SJSA1 (cell line): ENCODE data around the gene SULT1A4. TPM values are rescaled to one million over a fixed set of nuclear protein-coding genes. Genes with fewer than 3 reads are reported as not detected.
A peak's percentile ranks its signal among the peaks of the same experiment; 100 is the strongest.
"Not testable (repeated sequence)": the region's sequence is repeated elsewhere in the genome, so short reads cannot be mapped to it uniquely, and the experiment has no call there.

ENCODE experiments used
- DNase-seq, 2 experiments: peaks; one replicate each; pipeline ENCODE4 v3.0.0-alpha.2; 2015 to 2020; ENCODE audit warnings: low spot score in 2 of 2, low read depth in 1 of 2
- H3K27ac ChIP-seq: fragments of 250-450 bp; sonication (Bioruptor Pico); 2 replicates; pipeline ENCODE4 v1.5.1; 2020; ENCODE audit warnings: mild to moderate bottlenecking, moderate library complexity
- H3K27me3 ChIP-seq: fragments of 250-450 bp; sonication (Bioruptor Pico); replicated peaks from 2 replicates; pipeline ENCODE4 v1.5.1; 2020; ENCODE audit warnings: mild to moderate bottlenecking, moderate library complexity
- H3K36me3 ChIP-seq: fragments of 250-450 bp; sonication (Bioruptor Pico); 2 replicates; pipeline ENCODE4 v1.5.1; 2020; ENCODE audit warnings: mild to moderate bottlenecking
- H3K4me1 ChIP-seq: fragments of 250-450 bp; sonication (Bioruptor Pico); replicated peaks from 2 replicates; pipeline ENCODE4 v1.6.1; 2021; ENCODE audit warnings: mild to moderate bottlenecking
- H3K4me3 ChIP-seq: fragments of 250-450 bp; sonication (Bioruptor Pico); 2 replicates; pipeline ENCODE4 v1.5.1; 2020; ENCODE audit warnings: mild to moderate bottlenecking
- H3K9me3 ChIP-seq: fragments of 250-450 bp; sonication (Bioruptor Pico); replicated peaks from 2 replicates; pipeline ENCODE4 v1.5.1; 2020; ENCODE audit warnings: mild to moderate bottlenecking
- total RNA-seq: library from RNA; depleted of rRNA; stranded (reverse); fragments of >200 nt; shearing (Covaris generic); gene quantifications from 2 replicates; pipeline ENCODE4 v1.2.3, GENCODE V29; 2014; rRNA removed

The SULT1A4 gene
- 0.58 and 3.6 TPM in 2 replicates for total RNA-seq

- H3K36me3 ChIP-seq, H3K27ac ChIP-seq, H3K4me1 ChIP-seq, H3K27me3 ChIP-seq, H3K9me3 ChIP-seq, DNase-seq, H3K4me3 ChIP-seq: not testable (repeated sequence)
Observed at GRCh38 chr16:29459706-29460646, at the start of gene SULT1A4. Gene SULT1A4 (plus strand): TSS chr16:29459913. CDS start chr16:29461386, 1,473 bp downstream.

GRCh38 chr16:29423587-29423986, 36.1 kb upstream of the SULT1A4 start:
- not testable (repeated sequence) for H3K9me3 ChIP-seq, H3K27me3 ChIP-seq, H3K36me3 ChIP-seq, DNase-seq, H3K4me3 ChIP-seq, H3K27ac ChIP-seq, H3K4me1 ChIP-seq

- H3K36me3 ChIP-seq, H3K9me3 ChIP-seq, H3K27ac ChIP-seq, H3K27me3 ChIP-seq, H3K4me1 ChIP-seq, DNase-seq, H3K4me3 ChIP-seq: not testable (repeated sequence)
Observed at GRCh38 chr16:29425390-29425789, 34.3 kb upstream of the SULT1A4 start.

DNA sequence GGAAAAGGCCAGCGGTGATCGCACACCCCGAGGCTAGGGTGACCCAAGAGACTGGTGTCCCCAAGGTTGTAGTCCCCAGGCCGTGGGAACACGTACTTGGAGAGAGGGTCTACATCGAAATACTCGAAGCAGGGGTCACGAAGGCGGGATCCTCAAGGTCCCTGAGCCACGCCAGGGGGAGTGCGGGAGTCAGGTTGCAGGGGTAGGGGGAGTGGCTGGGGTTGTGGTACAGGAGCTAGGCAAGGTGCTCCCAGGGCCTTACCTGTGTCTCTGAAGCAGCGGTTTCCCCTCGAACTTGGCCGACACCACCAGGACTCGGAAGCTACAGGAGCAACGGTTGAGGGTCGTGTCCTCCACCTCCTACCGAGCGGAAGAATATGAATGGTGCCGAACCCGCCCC, 6.0 kb upstream of the SULT1A4 start:
- H3K36me3 ChIP-seq, H3K9me3 ChIP-seq, DNase-seq, H3K4me3 ChIP-seq, H3K27ac ChIP-seq, H3K27me3 ChIP-seq, H3K4me1 ChIP-seq: not testable (repeated sequence)

- not testable (repeated sequence) for H3K27ac ChIP-seq, DNase-seq, H3K4me3 ChIP-seq, H3K4me1 ChIP-seq, H3K27me3 ChIP-seq, H3K9me3 ChIP-seq, H3K36me3 ChIP-seq
Observed at GRCh38 chr16:29454269-29454668, 5.4 kb upstream of the SULT1A4 start, which contains the start of the genes BOLA2 and SLX1B. Gene BOLA2 (minus strand): TSS chr16:29454351. CDS start chr16:29454253, 98 bp downstream. Gene SLX1B (plus strand): TSS chr16:29454533.

- not testable (repeated sequence) for H3K27me3 ChIP-seq, H3K27ac ChIP-seq, H3K4me3 ChIP-seq, H3K4me1 ChIP-seq, H3K36me3 ChIP-seq, H3K9me3 ChIP-seq, DNase-seq
Observed at GRCh38 chr16:29454828-29455227, 4.9 kb upstream of the SULT1A4 start.

GRCh38 chr16:29457660-29458059, 2.1 kb upstream of the SULT1A4 start:
- H3K4me1 ChIP-seq, DNase-seq, H3K27ac ChIP-seq, H3K36me3 ChIP-seq, H3K4me3 ChIP-seq, H3K27me3 ChIP-seq, H3K9me3 ChIP-seq: not testable (repeated sequence)

DNA sequence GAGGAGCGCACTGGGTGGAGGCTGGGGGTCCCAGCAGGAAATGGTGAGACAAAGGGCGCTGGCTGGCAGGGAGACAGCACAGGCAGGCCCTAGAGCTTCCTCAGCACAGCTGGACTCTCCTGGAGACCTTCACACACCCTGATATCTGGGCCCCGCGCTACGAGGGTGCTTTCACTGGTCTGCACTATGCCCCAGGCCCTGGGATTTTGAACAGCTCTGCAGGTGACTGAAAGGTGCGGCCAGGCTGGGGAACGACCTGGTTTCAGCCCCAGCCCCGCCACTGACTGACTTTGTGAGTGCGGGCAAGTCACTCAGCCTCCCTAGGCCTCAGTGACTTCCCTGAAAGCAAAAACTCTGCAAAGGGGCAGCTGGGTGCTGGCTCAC, 926 bp downstream of the SULT1A4 start:
- H3K9me3 ChIP-seq, H3K36me3 ChIP-seq, H3K27me3 ChIP-seq, H3K27ac ChIP-seq, H3K4me3 ChIP-seq, H3K4me1 ChIP-seq, DNase-seq: not testable (repeated sequence)

- H3K27ac ChIP-seq, DNase-seq: not testable (repeated sequence)
Observed at GRCh38 chr16:29465985-29466824, 6.5 kb downstream of the SULT1A4 start.

DNA sequence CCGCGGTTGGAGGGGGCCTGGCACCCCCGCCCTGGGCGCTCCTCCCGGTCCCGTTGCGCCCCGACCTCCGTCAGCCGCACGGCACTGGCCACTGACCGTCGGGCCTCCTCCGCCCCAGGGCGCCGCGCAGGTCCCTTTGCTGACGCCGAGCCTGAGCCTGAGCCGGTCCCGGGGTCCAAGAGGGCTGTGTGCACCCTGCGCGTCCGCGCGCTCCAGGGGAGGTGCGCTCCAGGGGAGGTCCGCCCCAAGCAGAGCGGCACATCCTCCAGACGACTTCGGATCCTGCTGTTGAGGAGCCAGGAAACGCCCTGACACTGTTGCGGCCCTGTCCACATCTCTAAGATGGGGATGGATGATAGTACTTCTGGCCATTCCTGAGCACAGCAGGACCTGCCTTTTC, 7.2 kb downstream of the SULT1A4 start:
- not testable (repeated sequence) for H3K27ac ChIP-seq, H3K9me3 ChIP-seq, H3K27me3 ChIP-seq, H3K4me3 ChIP-seq, H3K36me3 ChIP-seq, DNase-seq, H3K4me1 ChIP-seq

More at GRCh38 chr16:29465985-29466824, 6.5 kb downstream of the SULT1A4 start:
- H3K4me1 ChIP-seq, H3K4me3 ChIP-seq, H3K9me3 ChIP-seq, H3K36me3 ChIP-seq, H3K27me3 ChIP-seq: not testable (repeated sequence)

DNA sequence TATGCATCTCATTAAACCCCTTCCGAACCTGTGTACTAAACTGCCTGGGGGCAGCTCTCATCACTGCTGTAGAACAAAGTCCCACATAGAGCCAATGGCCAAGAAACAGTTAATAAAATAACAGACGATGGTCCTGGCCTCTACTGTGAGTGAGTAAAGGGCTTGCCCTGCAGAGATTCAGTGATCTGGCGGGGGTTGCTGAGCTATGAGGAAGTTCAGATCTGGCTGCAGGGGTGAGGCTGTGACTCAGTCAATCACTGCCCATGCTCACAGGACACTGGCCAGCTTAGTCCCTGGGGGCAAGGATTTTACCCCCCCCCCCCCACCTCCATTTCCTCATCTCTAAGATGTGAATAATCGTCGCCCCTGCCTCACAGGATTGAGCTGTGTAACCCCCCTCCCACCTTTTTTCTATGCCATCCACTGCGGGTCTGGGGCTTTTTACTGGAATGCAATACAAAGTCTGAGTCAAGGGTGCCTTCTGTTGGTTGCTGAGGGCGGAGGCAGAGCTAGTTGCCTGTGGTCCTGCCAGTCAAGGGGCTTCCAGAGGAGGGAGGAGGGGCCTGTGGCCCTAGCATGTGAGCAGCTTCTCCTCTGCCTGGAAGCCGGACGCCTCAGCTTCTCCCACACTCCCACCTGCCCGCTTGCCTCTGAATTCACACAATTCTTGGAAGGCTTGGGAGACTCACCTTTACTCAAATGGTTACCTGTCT, 8.1 kb downstream of the SULT1A4 start:
- not testable (repeated sequence) for H3K9me3 ChIP-seq, H3K4me3 ChIP-seq, H3K4me1 ChIP-seq, H3K36me3 ChIP-seq, DNase-seq, H3K27ac ChIP-seq, H3K27me3 ChIP-seq

GRCh38 chr16:29469660-29470059, 9.9 kb downstream of the SULT1A4 start:
- not testable (repeated sequence) for H3K9me3 ChIP-seq, H3K36me3 ChIP-seq, H3K4me1 ChIP-seq, H3K27me3 ChIP-seq, H3K4me3 ChIP-seq, H3K27ac ChIP-seq
- DNase-seq: peak in 1 of 2 experiments; percentile 34

- not testable (repeated sequence) for DNase-seq, H3K36me3 ChIP-seq, H3K4me1 ChIP-seq, H3K4me3 ChIP-seq, H3K27me3 ChIP-seq, H3K27ac ChIP-seq, H3K9me3 ChIP-seq
Observed at GRCh38 chr16:29472065-29472464, 12.4 kb downstream of the SULT1A4 start.
